Stimulated activated naive CD8-positive, alpha-beta T cell treated with anti-CD3 and anti-CD28 coated beads, Interleukin-15, amount 100 ng/mL, for 72 hours (primary cell): ENCODE results near the gene CCDC63.
"Not testable (repeated sequence)": the region's sequence is repeated elsewhere in the genome, so short reads cannot be mapped to it uniquely, and the experiment has no call there.

Experiments used
- ATAC-seq: fragments of 150-1000 bp; cut with Tn5 transposase; 2 replicates; pipeline ENCODE4 v1.10.0; 2021; ENCODE audit warnings: mild to moderate bottlenecking, moderate library complexity
- DNase-seq, 2 donors: peaks; one replicate each; pipeline ENCODE4 v3.0.0; 2021 to 2022
- H3K27ac Mint-ChIP-seq, 2 donors: one replicate each; pipeline ENCODE4 v1.8.0; 2022; ENCODE audit warnings: mild to moderate bottlenecking in 2 of 2, mixed read lengths in 2 of 2, moderate library complexity in 2 of 2
- H3K27me3 Mint-ChIP-seq: one replicate; pipeline ENCODE4 v1.8.0; 2022; ENCODE audit warnings: mixed read lengths
- H3K4me1 Mint-ChIP-seq: one replicate; pipeline ENCODE4 v1.8.0; 2022; ENCODE audit warnings: mild to moderate bottlenecking, mixed read lengths
- H3K4me3 Mint-ChIP-seq, 2 donors: one replicate each; pipeline ENCODE4 v1.8.0; 2022; ENCODE audit warnings: mild to moderate bottlenecking in 2 of 2, mixed read lengths in 2 of 2, moderate library complexity in 1 of 2
- H3K9me3 Mint-ChIP-seq, 2 donors: one replicate each; pipeline ENCODE4 v1.8.0; 2022; ENCODE audit warnings: mixed read lengths in 2 of 2

The CCDC63 gene

GRCh38 chr12:110936367-110937103 is 89.7 kb downstream of the CCDC63 start:
- Mint-ChIP-seq H3K4me3 (no peak overlapping the region), H3K4me1 (peaks cover 9% of the 10 kb centered on the region), H3K27me3 (peaks cover 23% of the 10 kb centered on the region), H3K27ac (no peak overlapping the region), H3K9me3 (no peaks in the 10 kb centered on the region)
- ATAC-seq = no peak
- DNase-seq = no peak

GRCh38 chr12:110937104-110937641 is 90.4 kb downstream of the CCDC63 start:
- peak overlapping the region in 1 of 2 donors; percentile 36 for H3K4me3 Mint-ChIP-seq
- peaks cover 23% of the 10 kb centered on the region for H3K27me3 Mint-ChIP-seq
- no peak overlapping the region for H3K27ac Mint-ChIP-seq
- H3K4me1 Mint-ChIP-seq = peaks cover 9% of the 10 kb centered on the region
- peak; percentile 45 to 50 for DNase-seq
- no peak for ATAC-seq
- no peaks in the 10 kb centered on the region for H3K9me3 Mint-ChIP-seq

GRCh38 chr12:110940296-110940695 is 93.5 kb downstream of the CCDC63 start:
- Mint-ChIP-seq H3K4me3 (no peak overlapping the region), H3K4me1 (peaks cover 9% of the 10 kb centered on the region), H3K9me3 (no peaks in the 10 kb centered on the region), H3K27me3 (peaks cover 23% of the 10 kb centered on the region), H3K27ac (no peak overlapping the region)
- no peak for ATAC-seq
- no peak for DNase-seq

GRCh38 chr12:110940933-110941332 is 94.1 kb downstream of the CCDC63 start:
- Mint-ChIP-seq H3K4me1 (peaks cover 9% of the 10 kb centered on the region), H3K9me3 (peaks cover 4 to 5% of the 10 kb centered on the region in 2 donors), H3K27ac (no peak overlapping the region), H3K27me3 (peaks cover 17% of the 10 kb centered on the region), H3K4me3 (no peak overlapping the region)
- DNase-seq (no peak), ATAC-seq (no peak)

GRCh38 chr12:110941391-110941790 is 94.6 kb downstream of the CCDC63 start:
- DNase-seq = no peak
- Mint-ChIP-seq H3K4me3 (no peak overlapping the region), H3K27ac (no peak overlapping the region), H3K4me1 (peaks cover 9% of the 10 kb centered on the region), H3K27me3 (peaks cover 12% of the 10 kb centered on the region), H3K9me3 (peaks cover 9% of the 10 kb centered on the region in 2 donors)
- ATAC-seq = no peak

- peaks cover 15 to 18% of the 10 kb centered on the region in 2 donors for H3K9me3 Mint-ChIP-seq
- no peaks in the 10 kb centered on the region for H3K27me3 Mint-ChIP-seq
- H3K4me3 Mint-ChIP-seq = no peak overlapping the region
- no peak for ATAC-seq
- no peak for DNase-seq
- H3K4me1 Mint-ChIP-seq = no peaks in the 10 kb centered on the region
- H3K27ac Mint-ChIP-seq = no peak overlapping the region
Measured at GRCh38 chr12:110943373-110943772, 96.6 kb downstream of the CCDC63 start.

GRCh38 chr12:110948041-110948440 is 101.3 kb downstream of the CCDC63 start:
- H3K9me3 Mint-ChIP-seq = peaks cover 18% of the 10 kb centered on the region in 2 donors
- H3K27ac Mint-ChIP-seq = no peak overlapping the region
- no peaks in the 10 kb centered on the region for H3K4me1 Mint-ChIP-seq
- ATAC-seq (no peak), DNase-seq (no peak)
- no peak overlapping the region for H3K4me3 Mint-ChIP-seq
- no peaks in the 10 kb centered on the region for H3K27me3 Mint-ChIP-seq

- not testable (repeated sequence) for H3K4me3 Mint-ChIP-seq, H3K4me1 Mint-ChIP-seq, H3K27ac Mint-ChIP-seq, H3K27me3 Mint-ChIP-seq, DNase-seq, ATAC-seq
- peaks cover 17 to 18% of the 10 kb centered on the region in 2 donors for H3K9me3 Mint-ChIP-seq
Measured at GRCh38 chr12:110950466-110950865, 103.7 kb downstream of the CCDC63 start.

- not testable (repeated sequence) for ATAC-seq, H3K27me3 Mint-ChIP-seq, H3K4me3 Mint-ChIP-seq, H3K4me1 Mint-ChIP-seq, DNase-seq, H3K27ac Mint-ChIP-seq
- peaks cover 13 to 14% of the 10 kb centered on the region in 2 donors for H3K9me3 Mint-ChIP-seq
Measured at GRCh38 chr12:110950867-110951266, 104.1 kb downstream of the CCDC63 start.
